DMS 273 (cell line): ENCODE results near the gene PRUNE2.

ENCODE experiments used
- DNase-seq: peaks from one replicate; lab custom pipeline; 2025; ENCODE audit not compliant: unreplicated experiment; lab: John Stamatoyannopoulos, UW

The PRUNE2 gene

GRCh38 chr9:76581731-76582130, 324.2 kb downstream of the PRUNE2 start:
- DNase-seq = no peak

- DNase-seq = no peak
These were observed 325.1 kb downstream of the PRUNE2 start for GRCh38 chr9:76580820-76581219.

GRCh38 chr9:76580188-76580587, 325.7 kb downstream of the PRUNE2 start:
- no peak for DNase-seq

- no peak for DNase-seq
These were observed 329.6 kb downstream of the PRUNE2 start for GRCh38 chr9:76576344-76576743.

GRCh38 chr9:76575761-76576160, 330.2 kb downstream of the PRUNE2 start:
- DNase-seq = no peak

GRCh38 chr9:76573905-76574760, 331.8 kb downstream of the PRUNE2 start:
- DNase-seq = no peak

GRCh38 chr9:76573408-76573807, 332.5 kb downstream of the PRUNE2 start:
- DNase-seq = no peak

- DNase-seq = no peak
These were observed 333.8 kb downstream of the PRUNE2 start for GRCh38 chr9:76572151-76572550.

- DNase-seq = no peak
These were observed 334.2 kb downstream of the PRUNE2 start for GRCh38 chr9:76571743-76572146.

- no peak for DNase-seq
These were observed 334.6 kb downstream of the PRUNE2 start for GRCh38 chr9:76571288-76571687.

GRCh38 chr9:76570826-76571225, 335.1 kb downstream of the PRUNE2 start:
- DNase-seq = no peak

GRCh38 chr9:76567086-76567485, 338.8 kb downstream of the PRUNE2 start:
- no peak for DNase-seq

GRCh38 chr9:76564297-76564696, 341.6 kb downstream of the PRUNE2 start:
- no peak for DNase-seq

- no peak for DNase-seq
These were observed 343.4 kb downstream of the PRUNE2 start for GRCh38 chr9:76562511-76562911.

- DNase-seq = no peak
These were observed 344.0 kb downstream of the PRUNE2 start for GRCh38 chr9:76561900-76562299.
